Measurements from ENCODE around the gene SMIM11. TPM values are rescaled to one million over a fixed set of nuclear protein-coding genes. Genes with fewer than 3 reads are reported as not detected.

Gene SMIM11
- total RNA-seq, 2 experiments from 2014 or later: 3.4 to 6.7 TPM

DNA sequence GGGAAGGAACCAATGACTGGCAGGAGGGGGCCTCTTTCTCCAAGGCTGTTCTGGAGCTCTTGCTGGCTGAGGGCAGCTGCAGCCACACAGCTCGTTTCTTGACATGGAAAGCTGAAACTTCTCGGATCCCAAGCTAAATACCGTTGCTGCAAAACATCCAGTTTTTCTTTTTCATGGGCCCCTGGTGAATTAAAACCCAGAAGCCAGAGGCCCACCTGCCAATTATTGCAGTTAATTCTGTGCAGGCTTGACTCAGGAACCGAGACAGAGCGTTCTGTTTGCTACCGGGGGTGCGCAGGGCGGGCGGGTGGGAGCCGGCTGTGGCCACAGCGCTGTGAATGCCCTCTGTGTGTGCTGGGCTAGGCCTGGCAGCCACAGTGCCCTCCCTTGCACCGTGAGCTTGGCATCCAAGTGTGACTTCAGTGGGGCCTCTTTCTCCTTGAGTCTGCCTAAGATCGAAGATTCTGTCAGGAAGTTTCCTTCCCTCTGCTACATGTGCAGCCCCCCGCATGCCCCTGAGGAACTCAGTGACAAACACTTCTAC lies 31.4 kb upstream of the SMIM11 start:
- H3K36me3 Mint-ChIP-seq: no peaks in the 10 kb centered on the region
- CTCF ChIA-PET: interaction anchor here (1.2 to 10.9 kb wide), 2 partner anchors 142 to 420 kb away, joined by 3 to 200 read pairs; no protein-coding TSS in a partner anchor
- DNase-seq: no peak
- peaks cover 5% of the 10 kb centered on the region for H3K27me3 Mint-ChIP-seq
- H3K4me3 Mint-ChIP-seq: no peak overlapping the region
- H3K4me1 Mint-ChIP-seq: peaks cover 19% of the 10 kb centered on the region
- H3K9me3 Mint-ChIP-seq (ENCODE audit: low read depth): no peaks in the 10 kb centered on the region
- no peak overlapping the region for H3K27ac Mint-ChIP-seq
- ATAC-seq: no peak

- no peak overlapping the region for H3K27ac Mint-ChIP-seq
- DNase-seq (no peak), ATAC-seq (no peak)
- no peaks in the 10 kb centered on the region for H3K36me3 Mint-ChIP-seq
- CTCF ChIA-PET: interaction anchor here (1.0 to 10.9 kb wide), 3 partner anchors 66 to 421 kb away, joined by 3 to 200 read pairs (median 6); no protein-coding TSS in a partner anchor
- no peaks in the 10 kb centered on the region for H3K9me3 Mint-ChIP-seq (ENCODE audit: low read depth)
- H3K27me3 Mint-ChIP-seq: peaks cover 5% of the 10 kb centered on the region
- H3K4me3 Mint-ChIP-seq: no peak overlapping the region
- H3K4me1 Mint-ChIP-seq: peaks cover 19% of the 10 kb centered on the region
Observed at GRCh38 chr21:34344584-34344983, 30.7 kb upstream of the SMIM11 start.

- H3K4me3 Mint-ChIP-seq: no peak overlapping the region
- peaks cover 5% of the 10 kb centered on the region for H3K27me3 Mint-ChIP-seq
- DNase-seq: no peak
- ATAC-seq: no peak
- H3K9me3 Mint-ChIP-seq (ENCODE audit: low read depth): no peaks in the 10 kb centered on the region
- H3K27ac Mint-ChIP-seq: no peak overlapping the region
- no peaks in the 10 kb centered on the region for H3K36me3 Mint-ChIP-seq
- H3K4me1 Mint-ChIP-seq: peaks cover 12% of the 10 kb centered on the region
- CTCF ChIA-PET: interaction anchor here (0.5 to 10.9 kb wide), 5 partner anchors 67 to 422 kb away, joined by 3 to 200 read pairs (median 3); no protein-coding TSS in a partner anchor
Observed at GRCh38 chr21:34345091-34345871, 30.0 kb upstream of the SMIM11 start.

DNA sequence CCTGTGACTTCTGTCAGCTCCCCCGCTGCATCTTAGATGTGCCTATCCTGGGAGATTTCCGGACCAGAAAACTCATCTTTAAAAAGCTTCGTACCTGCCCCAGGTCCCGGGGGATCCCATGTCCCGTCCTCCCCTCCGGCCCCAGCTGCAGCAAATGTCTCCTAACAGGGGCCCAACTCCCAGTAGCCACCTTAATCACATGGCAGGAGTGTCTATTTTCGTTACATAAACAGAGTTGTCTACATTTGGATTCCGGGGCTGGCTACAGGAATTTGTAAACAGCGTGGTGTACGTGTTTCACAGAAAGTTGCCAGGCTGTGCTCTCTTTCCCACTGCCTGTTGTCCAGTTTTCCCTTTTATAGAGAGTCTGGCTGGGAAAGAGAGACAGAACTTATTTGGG lies 29.4 kb upstream of the SMIM11 start:
- H3K9me3 Mint-ChIP-seq (ENCODE audit: low read depth): no peaks in the 10 kb centered on the region
- H3K4me1 Mint-ChIP-seq: peaks cover 7% of the 10 kb centered on the region
- DNase-seq (no peak), ATAC-seq (no peak)
- H3K4me3 Mint-ChIP-seq: no peak overlapping the region
- no peak overlapping the region for H3K27ac Mint-ChIP-seq
- CTCF ChIA-PET: interaction anchor here (0.5 to 10.9 kb wide), 4 partner anchors 68 to 422 kb away, joined by 3 to 200 read pairs (median 4); no protein-coding TSS in a partner anchor
- no peaks in the 10 kb centered on the region for H3K36me3 Mint-ChIP-seq
- peaks cover 5% of the 10 kb centered on the region for H3K27me3 Mint-ChIP-seq

DNA sequence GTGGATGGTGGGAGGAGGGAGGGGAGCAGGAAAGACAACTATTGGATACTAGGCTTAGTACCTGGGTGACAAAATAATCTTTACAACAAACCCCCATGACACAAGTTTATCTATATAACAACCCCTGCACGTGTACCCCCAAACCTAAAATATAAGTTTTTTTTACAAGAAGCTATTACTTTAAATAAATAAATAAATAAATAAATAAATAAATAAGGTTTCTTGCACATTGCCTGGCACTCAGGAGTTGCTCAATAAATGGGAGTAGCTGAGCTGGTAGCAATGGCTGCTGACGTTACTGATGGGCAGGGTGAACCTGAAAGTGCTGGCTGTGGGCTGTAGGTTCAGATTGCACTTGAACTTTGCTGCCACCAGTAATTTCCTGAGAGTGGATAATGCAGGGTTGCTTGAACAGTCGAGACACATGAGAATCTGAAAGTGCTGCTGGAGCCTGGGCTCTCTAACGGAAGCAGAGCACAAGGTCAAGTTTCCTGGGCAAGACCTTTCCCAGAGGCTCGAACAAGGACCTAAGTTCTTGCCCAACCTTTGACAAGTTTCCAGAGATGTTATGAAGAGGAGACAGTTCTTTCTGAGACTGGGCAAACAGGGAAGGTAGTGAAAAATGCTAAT lies 26.3 kb upstream of the SMIM11 start:
- Mint-ChIP-seq H3K4me1 (peaks cover 6% of the 10 kb centered on the region), H3K4me3 (no peak overlapping the region), H3K27ac (no peak overlapping the region), H3K36me3 (no peaks in the 10 kb centered on the region), H3K9me3 (ENCODE audit: low read depth) (no peaks in the 10 kb centered on the region), H3K27me3 (peaks cover 7% of the 10 kb centered on the region)
- ATAC-seq: no peak
- CTCF ChIA-PET: interaction anchor here (0.8 to 10.9 kb wide), 18 partner anchors 9 to 437 kb away, joined by 3 to 200 read pairs (median 4); partner anchors contain the start of gene ATP5PO
- no peak for DNase-seq

- Mint-ChIP-seq H3K4me1 (peaks cover 6% of the 10 kb centered on the region), H3K9me3 (ENCODE audit: low read depth) (no peaks in the 10 kb centered on the region), H3K27me3 (peaks cover 24% of the 10 kb centered on the region), H3K4me3 (no peak overlapping the region), H3K27ac (no peak overlapping the region), H3K36me3 (peaks cover 1% of the 10 kb centered on the region)
- peak; percentile 52 for DNase-seq
- CTCF ChIA-PET: interaction anchor here (0.6 to 10.9 kb wide), 2 partner anchors 428 to 1713 kb away, joined by 3 to 200 read pairs; no protein-coding TSS in a partner anchor
- peak; percentile 72 for ATAC-seq
Observed at GRCh38 chr21:34351786-34352241, 23.5 kb upstream of the SMIM11 start.

- no peak overlapping the region for H3K4me3 Mint-ChIP-seq
- no peak overlapping the region for H3K27ac Mint-ChIP-seq
- H3K36me3 Mint-ChIP-seq: peaks cover 1% of the 10 kb centered on the region
- CTCF ChIA-PET: no interaction called here
- peaks cover 6% of the 10 kb centered on the region for H3K4me1 Mint-ChIP-seq
- H3K27me3 Mint-ChIP-seq: peaks cover 32% of the 10 kb centered on the region
- H3K9me3 Mint-ChIP-seq (ENCODE audit: low read depth): no peaks in the 10 kb centered on the region
- DNase-seq (no peak), ATAC-seq (no peak)
Observed at GRCh38 chr21:34352556-34352955, 22.8 kb upstream of the SMIM11 start.

DNA sequence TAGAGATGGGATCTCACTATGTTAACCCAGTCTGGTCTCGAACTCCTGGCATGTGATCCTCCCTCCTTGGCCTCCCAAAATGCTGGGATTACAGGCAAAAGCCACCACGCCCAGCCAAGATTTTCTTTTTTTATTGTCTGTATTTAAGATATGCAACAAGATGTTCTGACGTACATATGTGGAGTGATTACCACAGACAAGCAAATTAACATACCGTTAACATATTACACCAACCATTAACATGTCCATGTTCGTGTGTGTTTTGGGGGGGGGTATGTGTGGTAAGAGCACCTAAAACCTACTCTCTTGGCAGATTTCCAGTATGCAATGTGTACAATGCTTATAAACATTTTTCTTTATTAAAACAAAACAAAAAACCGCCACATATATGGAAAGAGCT lies 22.1 kb upstream of the SMIM11 start:
- H3K27me3 Mint-ChIP-seq: peaks cover 38% of the 10 kb centered on the region
- H3K4me3 Mint-ChIP-seq: no peak overlapping the region
- ATAC-seq (no peak), DNase-seq (no peak)
- CTCF ChIA-PET: no interaction called here
- peaks cover 1% of the 10 kb centered on the region for H3K4me1 Mint-ChIP-seq
- H3K27ac Mint-ChIP-seq: no peak overlapping the region
- H3K9me3 Mint-ChIP-seq (ENCODE audit: low read depth): no peaks in the 10 kb centered on the region
- peaks cover 1% of the 10 kb centered on the region for H3K36me3 Mint-ChIP-seq

- peaks cover 50% of the 10 kb centered on the region for H3K27me3 Mint-ChIP-seq
- peaks cover 1% of the 10 kb centered on the region for H3K36me3 Mint-ChIP-seq
- no peak overlapping the region for H3K27ac Mint-ChIP-seq
- no peak for ATAC-seq
- no peak overlapping the region for H3K4me3 Mint-ChIP-seq
- peaks cover 1% of the 10 kb centered on the region for H3K4me1 Mint-ChIP-seq
- no peak for DNase-seq
- CTCF ChIA-PET: interaction anchor here (0.6 to 2.7 kb wide), 2 partner anchors 19 to 431 kb away, joined by 3 to 14 read pairs; no protein-coding TSS in a partner anchor
- H3K9me3 Mint-ChIP-seq (ENCODE audit: low read depth): no peaks in the 10 kb centered on the region
Observed at GRCh38 chr21:34354836-34355235, 20.5 kb upstream of the SMIM11 start.

DNA sequence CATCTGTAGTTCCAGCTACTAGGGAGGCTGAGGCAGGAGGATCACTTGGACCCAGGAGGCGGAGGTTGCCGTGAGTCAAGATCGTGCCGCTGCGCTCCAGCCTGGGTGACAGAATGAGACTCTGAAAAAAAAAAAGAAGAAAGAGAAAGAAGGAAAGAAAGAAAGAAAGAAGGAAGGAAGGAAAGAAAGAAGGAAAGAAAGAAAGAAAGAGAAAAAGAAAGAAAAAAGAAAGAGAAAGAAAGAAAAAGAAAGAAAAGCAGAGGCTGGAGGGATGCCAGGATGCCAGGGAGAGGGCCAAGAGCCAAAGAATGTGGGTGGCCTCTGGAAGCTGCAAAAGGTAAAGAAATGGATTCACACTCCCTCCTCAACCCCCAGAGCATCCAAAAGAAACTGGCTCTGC lies 19.7 kb upstream of the SMIM11 start:
- Mint-ChIP-seq H3K36me3 (peaks cover 1% of the 10 kb centered on the region), H3K9me3 (ENCODE audit: low read depth) (no peaks in the 10 kb centered on the region), H3K27ac (no peak overlapping the region), H3K4me1 (peaks cover 1% of the 10 kb centered on the region), H3K27me3 (peaks cover 53% of the 10 kb centered on the region), H3K4me3 (no peak overlapping the region)
- no peak for ATAC-seq
- CTCF ChIA-PET: interaction anchor here (0.6 to 2.7 kb wide), 2 partner anchors 18 to 432 kb away, joined by 3 to 14 read pairs; no protein-coding TSS in a partner anchor
- DNase-seq: no peak

DNA sequence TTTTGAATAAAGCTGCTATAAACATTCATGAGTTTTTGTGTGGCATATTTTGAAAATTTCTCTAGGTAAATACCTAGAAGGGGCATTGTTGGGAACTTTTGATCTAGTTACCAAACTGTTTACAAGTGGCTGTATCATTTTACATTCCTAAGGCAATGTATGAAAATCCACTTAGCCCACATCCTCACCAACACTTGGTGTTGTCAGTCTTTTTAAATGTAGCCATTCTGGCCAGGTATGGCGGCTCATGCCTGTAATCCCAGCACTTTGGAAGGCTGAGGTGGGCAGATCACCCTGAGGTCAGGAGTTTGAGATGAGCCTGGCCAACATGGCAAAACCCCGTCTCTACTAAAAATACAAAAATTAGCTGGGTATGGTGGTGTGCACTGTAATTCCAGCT lies 17.4 kb upstream of the SMIM11 start:
- H3K9me3 Mint-ChIP-seq (ENCODE audit: low read depth): no peaks in the 10 kb centered on the region
- H3K27ac Mint-ChIP-seq: no peak overlapping the region
- no peak overlapping the region for H3K4me3 Mint-ChIP-seq
- DNase-seq (no peak), ATAC-seq (no peak)
- CTCF ChIA-PET: interaction anchor here (3.5 kb wide), 1 partner anchor 10 kb away, joined by 19 read pairs; no protein-coding TSS in a partner anchor
- H3K4me1 Mint-ChIP-seq: peaks cover 8% of the 10 kb centered on the region
- H3K36me3 Mint-ChIP-seq: peaks cover 1% of the 10 kb centered on the region
- H3K27me3 Mint-ChIP-seq: peaks cover 63% of the 10 kb centered on the region

GRCh38 chr21:34358866-34359265 lies 16.4 kb upstream of the SMIM11 start:
- Mint-ChIP-seq H3K4me3 (no peak overlapping the region), H3K27ac (no peak overlapping the region), H3K9me3 (ENCODE audit: low read depth) (no peaks in the 10 kb centered on the region), H3K36me3 (peaks cover 1% of the 10 kb centered on the region), H3K27me3 (peaks cover 62% of the 10 kb centered on the region), H3K4me1 (peaks cover 7% of the 10 kb centered on the region)
- CTCF ChIA-PET: interaction anchor here (2.2 to 3.5 kb wide), 2 partner anchors 11 to 435 kb away, joined by 7 to 19 read pairs; no protein-coding TSS in a partner anchor
- no peak for DNase-seq
- no peak for ATAC-seq
